MG63 (cell line): Measurements from ENCODE around the gene RUBCN. TPM values are rescaled to one million over a fixed set of nuclear protein-coding genes. Genes with fewer than 3 reads are reported as not detected.
"Not testable (repeated sequence)": the region's sequence is repeated elsewhere in the genome, so short reads cannot be mapped to it uniquely, and the experiment has no call there.

ENCODE experiments used
- DNase-seq: peaks from one replicate; pipeline ENCODE4 v3.0.0-alpha.2; 2020
- H3K27me3 ChIP-seq: fragments of 250-450 bp; sonication (Bioruptor Pico); 2 replicates; pipeline ENCODE4 v1.5.1; 2020; ENCODE audit warnings: mild to moderate bottlenecking, moderate library complexity
- H3K36me3 ChIP-seq: fragments of 250-450 bp; sonication (Bioruptor Pico); 2 replicates; pipeline ENCODE4 v1.5.1; 2020; ENCODE audit warnings: mild to moderate bottlenecking, moderate library complexity
- H3K4me3 ChIP-seq: fragments of 250-450 bp; sonication (Bioruptor Pico); 2 replicates; pipeline ENCODE4 v1.5.1; 2020; ENCODE audit warnings: mild to moderate bottlenecking, moderate library complexity
- H3K9me3 ChIP-seq: fragments of 250-450 bp; sonication (Bioruptor Pico); 2 replicates; pipeline ENCODE4 v1.5.1; 2020; ENCODE audit warnings: mild to moderate bottlenecking, moderate library complexity
- total RNA-seq: library from RNA; depleted of rRNA; stranded (reverse); fragments of >200 nt; shearing (Covaris generic); gene quantifications from 2 replicates; pipeline ENCODE4 v1.2.3, GENCODE V29; 2014; ENCODE audit warnings: low replicate concordance; rRNA removed

RUBCN gene
- total RNA-seq, 1 experiment from 2014 or later: 3.2 TPM

DNA sequence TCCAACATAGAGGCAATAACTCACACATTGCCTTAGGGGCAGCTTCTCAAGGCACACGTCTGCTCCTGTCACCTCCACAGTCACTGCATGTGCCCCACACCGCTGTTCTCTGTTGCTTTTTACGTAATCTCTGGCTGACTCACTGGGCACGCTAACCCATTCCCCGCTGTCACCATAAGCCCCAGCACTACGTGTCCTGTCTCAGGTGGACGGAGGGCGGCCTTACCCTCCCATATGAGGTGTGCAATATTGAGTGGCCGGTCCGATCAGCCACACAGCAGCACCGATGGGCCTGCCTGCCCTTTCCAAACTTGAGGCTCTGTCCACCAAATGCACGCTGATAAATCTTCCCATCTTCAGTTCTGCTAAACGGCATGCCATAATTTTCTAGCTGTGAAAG, 115.2 kb downstream of the RUBCN start:
- H3K9me3 ChIP-seq, H3K27me3 ChIP-seq, H3K4me3 ChIP-seq, DNase-seq: not testable (repeated sequence)
- peaks cover 33% of the 10 kb centered on the region for H3K36me3 ChIP-seq

Other genes starting within 250 kb of the RUBCN start
- gene BDH1, start 180.9 kb downstream of the RUBCN start, total RNA-seq: 2.2 and 23.5 TPM in 2 replicates
- gene FYTTD1, start 13.0 kb upstream of the RUBCN start, total RNA-seq: 75.2 and 77.8 TPM in 2 replicates
- gene LRCH3, start 54.4 kb upstream of the RUBCN start, total RNA-seq: 20.3 and 32.8 TPM in 2 replicates
- gene RPL35A, start 213.3 kb upstream of the RUBCN start, total RNA-seq: 2,427 and 2,822 TPM in 2 replicates
- gene LMLN, start 223.3 kb upstream of the RUBCN start, total RNA-seq: 3.5 and 5.6 TPM in 2 replicates